Mesendoderm (in vitro differentiated cells): ENCODE data around the gene HILPDA.

Experiments
- DNase-seq: peaks from one replicate; pipeline ENCODE4 v3.0.0; 2013
- H2AK5ac ChIP-seq: 2 replicates; pipeline ENCODE4 v1.6.1; 2013; ENCODE audit warnings: low read length, inconsistent platforms
- H2BK120ac ChIP-seq: 2 replicates; pipeline ENCODE4 v1.6.1; 2013; ENCODE audit warnings: low read depth, mild to moderate bottlenecking, low read length, moderate library complexity, mixed read lengths
- H2BK15ac ChIP-seq: replicated peaks from 2 replicates; pipeline ENCODE4 v1.6.1; 2013; ENCODE audit warnings: low read depth, mild to moderate bottlenecking, moderate library complexity
- H2BK5ac ChIP-seq: 2 replicates; pipeline ENCODE4 v1.6.1; 2013; ENCODE audit warnings: low read length, inconsistent platforms
- H3K18ac ChIP-seq: 2 replicates; pipeline ENCODE4 v1.6.1; 2013; ENCODE audit warnings: mild to moderate bottlenecking, low read length, mixed read lengths
- H3K23ac ChIP-seq: one replicate; pipeline ENCODE4 v1.6.1; 2013; ENCODE audit warnings: low read length
- H3K27ac ChIP-seq: 2 replicates; pipeline ENCODE4 v1.5.1; 2013; ENCODE audit warnings: low read depth, mild to moderate bottlenecking, inconsistent platforms, low read length, moderate library complexity
- H3K27me3 ChIP-seq: 2 replicates; pipeline ENCODE4 v1.6.1; 2013; ENCODE audit warnings: low read length, control low read depth, mild to moderate bottlenecking, inconsistent platforms; ENCODE audit not compliant: insufficient read depth, poor library complexity
- H3K36me3 ChIP-seq: 2 replicates; pipeline ENCODE4 v1.6.1; 2013; ENCODE audit warnings: low read length, inconsistent platforms; ENCODE audit not compliant: control insufficient read depth, insufficient read depth
- H3K4ac ChIP-seq: one replicate; pipeline ENCODE4 v1.6.1; 2013; ENCODE audit warnings: low read depth, mild to moderate bottlenecking, low read length, moderate library complexity
- H3K4me1 ChIP-seq: 2 replicates; pipeline ENCODE4 v1.6.1; 2013; ENCODE audit warnings: low read depth, low read length, inconsistent platforms; ENCODE audit not compliant: control insufficient read depth
- H3K4me2 ChIP-seq: 2 replicates; pipeline ENCODE4 v1.6.1; 2013; ENCODE audit warnings: low read length
- H3K4me3 ChIP-seq: 2 replicates; pipeline ENCODE4 v1.5.1; 2013; ENCODE audit warnings: mild to moderate bottlenecking, low read length
- H3K56ac ChIP-seq: one replicate; pipeline ENCODE4 v1.6.1; 2013; ENCODE audit warnings: low read length
- H3K79me1 ChIP-seq: 2 replicates; pipeline ENCODE4 v1.6.1; 2013; ENCODE audit warnings: low read length, inconsistent platforms
- H3K79me2 ChIP-seq: 2 replicates; pipeline ENCODE4 v1.6.1; 2013; ENCODE audit warnings: mild to moderate bottlenecking, low read length; ENCODE audit not compliant: control insufficient read depth, insufficient read depth
- H3K9ac ChIP-seq: 2 replicates; pipeline ENCODE4 v1.6.1; 2013; ENCODE audit warnings: low read length, inconsistent platforms
- H4K5ac ChIP-seq: one replicate; pipeline ENCODE4 v1.6.1; 2013; ENCODE audit warnings: low read length
- H4K8ac ChIP-seq: one replicate; pipeline ENCODE4 v1.6.1; 2013; ENCODE audit warnings: low read depth, mild to moderate bottlenecking, control low read depth, low read length, moderate library complexity
- WGBS: extraction: QIAGEN DNeasy Blood & Tissue Kit; methylation state at CpG from one replicate; pipeline ENCODE4 v1.1.7; 2013; ENCODE audit warnings: low lambda C conversion rate, missing lambda C conversion rate; ENCODE audit not compliant: insufficient coverage; ENCODE audit errors: extremely low coverage; 5-methylcytosine and 5-hydroxymethylcytosine counted together

Gene HILPDA

GRCh38 chr7:128408709-128409595, 46.7 kb upstream of the HILPDA start:
- Histone ChIP-seq H3K4me2 (peak overlapping the region; percentile 53), H3K79me1 (no peaks in the 10 kb centered on the region), H2BK15ac (no peak overlapping the region), H2BK5ac (no peak overlapping the region), H3K4me3 (peak overlapping the region; percentile 16), H3K9ac (peak overlapping the region; percentile 73), H3K27ac (no peak overlapping the region), H3K4me1 (peaks cover 7% of the 10 kb centered on the region), H3K79me2 (no peaks in the 10 kb centered on the region), H3K36me3 (no peaks in the 10 kb centered on the region), H3K23ac (peak overlapping the region; percentile 57), H3K27me3 (peaks cover 17% of the 10 kb centered on the region), H2BK120ac (no peak overlapping the region), H3K56ac (peak overlapping the region; percentile 83), H2AK5ac (no peak overlapping the region), H4K5ac (no peak overlapping the region), H3K18ac (no peak overlapping the region), H3K4ac (no peak overlapping the region), H4K8ac (no peak overlapping the region)
- WGBS, result no CpG with 5 or more reads among the region's 25 CpGs
- DNase-seq, result peak; percentile 6

DNA sequence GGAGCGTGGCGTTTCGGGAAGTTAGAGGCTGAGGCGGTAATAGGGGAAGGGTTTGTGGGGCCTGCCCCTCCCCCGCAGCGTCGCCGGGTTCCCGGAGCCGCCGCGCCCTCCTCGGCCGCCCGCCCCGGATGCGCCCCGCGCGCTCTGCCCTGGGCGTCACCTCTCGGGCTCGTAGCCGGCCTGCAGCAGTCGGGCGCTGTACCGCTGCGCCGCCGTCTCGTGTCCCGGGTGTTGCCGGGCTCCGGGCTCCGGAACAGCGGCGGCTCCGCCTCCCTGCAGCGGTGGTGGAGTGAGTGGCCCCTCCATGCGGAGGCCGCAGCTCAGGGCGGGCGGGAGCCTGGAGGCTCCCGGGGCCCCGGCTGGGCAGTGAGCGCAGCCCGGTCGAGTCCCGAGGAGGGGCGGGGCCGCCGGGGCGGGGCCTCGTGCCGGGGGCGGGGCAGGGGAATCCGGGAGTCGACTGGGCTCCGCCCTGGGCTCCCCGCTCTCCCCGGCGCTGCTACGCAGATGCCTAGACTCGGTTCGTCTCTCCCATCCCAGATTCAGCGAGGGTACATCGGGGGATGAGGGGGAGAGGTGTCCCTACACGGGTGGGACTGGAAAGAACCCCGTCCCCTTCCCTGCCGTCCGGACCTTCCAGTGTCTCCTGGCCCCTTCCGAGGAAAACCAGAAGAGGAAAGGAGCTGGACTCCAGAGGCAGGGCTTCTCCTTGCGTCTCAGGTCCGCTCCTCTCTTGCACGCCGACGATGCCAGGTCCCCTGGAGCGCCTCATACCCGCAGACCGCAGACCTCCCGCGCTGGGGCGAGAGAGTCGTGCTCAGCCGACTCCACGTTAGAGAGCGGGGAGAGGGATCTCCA, 45.9 kb upstream of the HILPDA start, which contains the start of gene IMPDH1:
TSS of gene IMPDH1 (minus strand) at position 387 of the 855 bp plus-strand sequence. CDS start at position 306, 81 bp downstream.
- no peak within 1 kb of the TSS for H4K8ac ChIP-seq
- no peak within 1 kb of the TSS for H3K27ac ChIP-seq
- no peak within 1 kb of the TSS for H3K18ac ChIP-seq
- no peaks in the 10 kb centered on the region for H3K79me1 ChIP-seq
- H3K4ac ChIP-seq, result no peak within 1 kb of the TSS
- H3K36me3 ChIP-seq, result no peaks in the 10 kb centered on the region
- H3K4me1 ChIP-seq, result peaks cover 2% of the 10 kb centered on the region
- H3K56ac ChIP-seq, result peak within 1 kb of the TSS; percentile 86
- no peak within 1 kb of the TSS for H2BK120ac ChIP-seq
- peak within 1 kb of the TSS; percentile 57 for H3K23ac ChIP-seq
- H2BK15ac ChIP-seq, result no peak within 1 kb of the TSS
- H3K79me2 ChIP-seq, result no peaks in the 10 kb centered on the region
- peak within 1 kb of the TSS; percentile 92 for H3K4me2 ChIP-seq
- peaks cover 17% of the 10 kb centered on the region for H3K27me3 ChIP-seq
- no peak within 1 kb of the TSS for H2BK5ac ChIP-seq
- H3K4me3 ChIP-seq, result peak within 1 kb of the TSS; percentile 27
- H4K5ac ChIP-seq, result no peak within 1 kb of the TSS
- no peak within 1 kb of the TSS for H2AK5ac ChIP-seq
- no CpG with 5 or more reads among the region's 87 CpGs for whole genome bisulfite sequencing
- peak; percentile 70 for DNase-seq
- H3K9ac ChIP-seq, result peak within 1 kb of the TSS; percentile 73

DNA sequence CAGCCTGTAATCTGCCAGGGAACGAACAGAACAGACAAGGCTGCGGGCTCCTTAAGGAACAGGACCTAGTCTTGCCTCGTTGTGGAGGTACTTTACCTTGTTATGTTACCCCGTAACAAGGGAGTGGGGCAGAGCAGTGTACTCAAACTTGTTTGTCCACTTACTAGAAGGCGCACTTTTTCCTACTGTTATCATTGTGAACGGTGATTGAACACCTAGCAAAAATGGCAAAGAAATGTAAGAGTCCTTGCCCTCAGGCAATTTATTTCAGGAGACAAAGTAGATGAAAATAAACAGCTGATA, 45.3 kb upstream of the HILPDA start:
- no peak overlapping the region for H2BK120ac ChIP-seq
- no peak overlapping the region for H3K27ac ChIP-seq
- no peak overlapping the region for H2AK5ac ChIP-seq
- no peak overlapping the region for H4K5ac ChIP-seq
- H3K36me3 ChIP-seq, result no peaks in the 10 kb centered on the region
- peak overlapping the region; percentile 71 for H3K9ac ChIP-seq
- no CpG with 5 or more reads among the region's 6 CpGs for WGBS
- peaks cover 2% of the 10 kb centered on the region for H3K4me1 ChIP-seq
- no peak overlapping the region for H3K4ac ChIP-seq
- H3K79me2 ChIP-seq, result no peaks in the 10 kb centered on the region
- H3K18ac ChIP-seq, result no peak overlapping the region
- no peak overlapping the region for H2BK15ac ChIP-seq
- H3K23ac ChIP-seq, result no peak overlapping the region
- no peak for DNase-seq
- no peaks in the 10 kb centered on the region for H3K79me1 ChIP-seq
- peak overlapping the region; percentile 20 for H3K4me3 ChIP-seq
- H3K27me3 ChIP-seq, result peaks cover 17% of the 10 kb centered on the region
- no peak overlapping the region for H4K8ac ChIP-seq
- H2BK5ac ChIP-seq, result no peak overlapping the region
- peak overlapping the region; percentile 86 for H3K56ac ChIP-seq
- peak overlapping the region; percentile 92 for H3K4me2 ChIP-seq

DNA sequence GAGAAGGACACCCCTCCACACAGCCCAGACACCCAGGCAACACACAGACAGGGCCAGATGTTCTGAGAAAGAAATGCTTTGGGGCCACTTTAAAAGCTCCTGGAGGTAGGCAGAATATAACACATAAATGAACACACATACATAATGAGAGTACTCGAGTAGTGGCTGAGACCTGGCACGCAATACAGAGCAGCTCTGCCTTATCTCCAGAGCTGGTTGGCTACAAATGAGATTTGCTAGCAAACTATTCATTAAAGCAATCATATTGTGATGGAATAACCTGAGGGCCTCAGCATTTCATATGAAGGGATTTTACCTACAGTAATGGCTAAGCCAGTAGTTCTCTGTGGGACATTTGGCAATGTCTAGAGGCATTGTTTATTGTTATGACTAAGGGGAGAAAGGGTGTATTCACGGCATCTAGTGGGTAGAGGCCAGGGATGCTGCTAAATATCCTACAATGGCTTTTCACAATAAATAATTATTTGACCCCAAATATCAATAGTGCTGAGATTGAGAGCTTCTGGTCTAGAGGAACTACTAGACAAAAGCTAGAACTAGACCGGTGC, 40.4 kb upstream of the HILPDA start:
- Histone ChIP-seq H3K4ac (no peak overlapping the region), H3K36me3 (no peaks in the 10 kb centered on the region)

DNA sequence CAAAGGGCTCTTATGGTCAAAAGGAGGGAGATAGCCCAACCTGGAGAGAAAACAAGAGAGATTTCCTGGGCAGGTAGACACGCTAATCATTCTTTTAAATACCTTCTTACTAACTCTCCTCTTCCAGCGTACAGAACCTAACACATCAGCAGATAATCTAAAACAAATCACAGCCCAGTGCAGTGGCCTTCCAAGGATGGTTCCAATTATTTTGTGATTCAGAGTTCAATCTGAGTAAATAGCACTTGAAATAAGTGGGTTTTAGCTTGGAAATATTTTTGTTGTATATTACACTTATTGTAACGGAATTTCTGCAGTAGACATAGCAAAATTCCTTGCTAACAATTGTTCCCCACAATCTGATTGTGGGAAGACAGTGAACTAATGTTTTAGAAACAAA, 38.6 kb upstream of the HILPDA start:
- H4K5ac ChIP-seq, result no peak overlapping the region
- no peak overlapping the region for H3K4me3 ChIP-seq
- no peaks in the 10 kb centered on the region for H3K27me3 ChIP-seq
- H2BK5ac ChIP-seq, result no peak overlapping the region
- no peak overlapping the region for H3K23ac ChIP-seq
- H3K18ac ChIP-seq, result no peak overlapping the region
- H3K4ac ChIP-seq, result no peak overlapping the region
- no peaks in the 10 kb centered on the region for H3K4me1 ChIP-seq
- no peak overlapping the region for H3K27ac ChIP-seq
- no peak overlapping the region for H3K9ac ChIP-seq
- H2AK5ac ChIP-seq, result no peak overlapping the region
- no peaks in the 10 kb centered on the region for H3K36me3 ChIP-seq
- H3K4me2 ChIP-seq, result no peak overlapping the region
- H3K79me1 ChIP-seq, result no peaks in the 10 kb centered on the region
- H3K56ac ChIP-seq, result no peak overlapping the region
- no peak overlapping the region for H4K8ac ChIP-seq
- no CpG with 5 or more reads among the region's 3 CpGs for WGBS
- no peak overlapping the region for H2BK15ac ChIP-seq
- DNase-seq, result no peak
- no peak overlapping the region for H2BK120ac ChIP-seq
- no peaks in the 10 kb centered on the region for H3K79me2 ChIP-seq

More for the DNA sequence above, 40.4 kb upstream of the HILPDA start:
- no peak overlapping the region for H3K9ac ChIP-seq
- no peaks in the 10 kb centered on the region for H3K27me3 ChIP-seq
- H3K27ac ChIP-seq, result no peak overlapping the region
- no peaks in the 10 kb centered on the region for H3K79me2 ChIP-seq
- H4K8ac ChIP-seq, result no peak overlapping the region
- H3K23ac ChIP-seq, result no peak overlapping the region
- no peak overlapping the region for H3K4me3 ChIP-seq
- H4K5ac ChIP-seq, result no peak overlapping the region
- H2BK15ac ChIP-seq, result no peak overlapping the region
- no peak overlapping the region for H2BK5ac ChIP-seq
- no peak overlapping the region for H3K56ac ChIP-seq
- no CpG with 5 or more reads among the region's 4 CpGs for WGBS
- H2BK120ac ChIP-seq, result no peak overlapping the region
- no peak overlapping the region for H2AK5ac ChIP-seq
- H3K4me1 ChIP-seq, result no peaks in the 10 kb centered on the region
- no peak overlapping the region for H3K18ac ChIP-seq
- no peak overlapping the region for H3K4me2 ChIP-seq
- H3K79me1 ChIP-seq, result no peaks in the 10 kb centered on the region
- DNase-seq, result no peak
